Activated CD4-positive, alpha-beta T cell treated with anti-CD3 and anti-CD28 coated beads, Interleukin-2, amount 50 U/mL, for 24 hours (primary cell): ENCODE results near the gene DNALI1.

Source experiments
- DNase-seq, 2 donors: peaks; one replicate each; pipeline ENCODE4 v3.0.0-alpha.2; 2020; ENCODE audit warnings: low read depth in 1 of 2, low spot score in 1 of 2

The DNALI1 gene

GRCh38 chr1:37601441-37601840, 44.7 kb downstream of the DNALI1 start:
- no peak for DNase-seq

- DNase-seq, result peak in 1 of 2 donors; percentile 24
These were observed 46.3 kb downstream of the DNALI1 start for GRCh38 chr1:37602750-37603694.

GRCh38 chr1:37605061-37605650, 48.4 kb downstream of the DNALI1 start:
- DNase-seq, result no peak

GRCh38 chr1:37605806-37606474, 49.2 kb downstream of the DNALI1 start:
- no peak for DNase-seq

GRCh38 chr1:37606481-37607263, 49.9 kb downstream of the DNALI1 start:
- DNase-seq, result no peak

- DNase-seq, result no peak
These were observed 52.3 kb downstream of the DNALI1 start for GRCh38 chr1:37609002-37609401.

GRCh38 chr1:37609994-37610393, 53.3 kb downstream of the DNALI1 start:
- no peak for DNase-seq

GRCh38 chr1:37612186-37612585, 55.4 kb downstream of the DNALI1 start:
- DNase-seq, result no peak

GRCh38 chr1:37614105-37614504, 57.4 kb downstream of the DNALI1 start:
- DNase-seq, result no peak

GRCh38 chr1:37616330-37616729, 59.6 kb downstream of the DNALI1 start:
- DNase-seq, result no peak
